GM12864 (cell line): ENCODE data around the gene PLEKHA7.
"Not testable (repeated sequence)": the region's sequence is repeated elsewhere in the genome, so short reads cannot be mapped to it uniquely, and the experiment has no call there.

ENCODE experiments used
- DNase-seq: peaks from one replicate; pipeline ENCODE4 v3.0.0-alpha.2; 2011; ENCODE audit warnings: low read depth
- H3K4me3 ChIP-seq: 2 replicates; pipeline ENCODE4 v1.5.1; 2011; ENCODE audit warnings: mild to moderate bottlenecking, low read depth, low read length, control low read depth
- CTCF ChIP-seq: IDR thresholded peaks from 2 replicates; pipeline ENCODE4 v1.5.1; 2011; ENCODE audit warnings: low read depth, mild to moderate bottlenecking, moderate library complexity, low read length, control low read depth, inconsistent platforms; ENCODE audit errors: missing control alignments

Gene PLEKHA7

GRCh38 chr11:16921668-16922067 lies 92.5 kb downstream of the PLEKHA7 start:
- TF ChIP-seq CTCF: no peak
- no peak overlapping the region for H3K4me3 ChIP-seq

GRCh38 chr11:16921019-16921418 lies 93.2 kb downstream of the PLEKHA7 start:
- no peak for TF ChIP-seq CTCF
- DNase-seq: no peak
- H3K4me3 ChIP-seq: no peak overlapping the region

More at GRCh38 chr11:16921668-16922067, 92.5 kb downstream of the PLEKHA7 start:
- no peak for DNase-seq

- no peak for DNase-seq
- H3K4me3 ChIP-seq: no peak overlapping the region
- no peak for TF ChIP-seq CTCF
These were observed 93.7 kb downstream of the PLEKHA7 start for GRCh38 chr11:16920559-16920958.

- DNase-seq, H3K4me3 ChIP-seq: not testable (repeated sequence)
These were observed 95.6 kb downstream of the PLEKHA7 start for GRCh38 chr11:16918543-16919182.

GRCh38 chr11:16917941-16918340 lies 96.3 kb downstream of the PLEKHA7 start:
- H3K4me3 ChIP-seq: no peak overlapping the region
- no peak for DNase-seq
- no peak for TF ChIP-seq CTCF

- H3K4me3 ChIP-seq: no peak overlapping the region
- DNase-seq: no peak
These were observed 101.5 kb downstream of the PLEKHA7 start for GRCh38 chr11:16912692-16913111.

GRCh38 chr11:16911658-16912057 lies 102.6 kb downstream of the PLEKHA7 start:
- no peak for DNase-seq
- TF ChIP-seq CTCF: no peak

More at GRCh38 chr11:16912692-16913111, 101.5 kb downstream of the PLEKHA7 start:
- TF ChIP-seq CTCF: no peak

More at GRCh38 chr11:16911658-16912057, 102.6 kb downstream of the PLEKHA7 start:
- H3K4me3 ChIP-seq: no peak overlapping the region
